K562 (cell line): Measurements from ENCODE around the gene PUS10. TPM values are rescaled to one million over a fixed set of nuclear protein-coding genes. Genes with fewer than 3 reads are reported as not detected.

ENCODE experiments used
- ATAC-seq: fragments of 200-7000 bp; cut with Tn5 transposase; 3 replicates; pipeline ENCODE4 v1.9.1; 2020; ENCODE audit warnings: moderate library complexity
- BruUV-seq: library from RNA; stranded (reverse); fragments of 400-500 nt; replicated peaks from 2 replicates; lab custom pipeline; 2021; lab: Mats Ljungman, UMichigan
- CTCF ChIA-PET: fragments of 300-600 bp; formaldehyde crosslinking; extraction: SDS; loops from one replicate; lab custom pipeline; 2021; ENCODE audit warnings: low intra/inter-chr PET ratio; lab: Yijun Ruan, JAX
- POLR2A ChIA-PET: fragments of 300-600, 350-650 bp; sonication (Branson Sonifier 250); formaldehyde crosslinking; extraction: SDS; loops from one replicate; lab custom pipeline; 2021; ENCODE audit warnings: antibody characterized with exemption, inconsistent platforms; lab: Yijun Ruan, JAX
- DNase-seq, 4 experiments: peaks; one replicate each; pipeline versions ENCODE4 v3.0.0 to v3.0.0-alpha.2; 2011 to 2018; ENCODE audit warnings: low spot score in 3 of 4, mixed read lengths in 3 of 4; ENCODE audit errors: extremely low read depth in 1 of 4
- FAIRE-seq: peaks from 2 replicates; lab custom pipeline; 2011; peaks lifted over from hg19 to GRCh38; lab: Jason Lieb, UNC
- H2AFZ ChIP-seq: 2 replicates; pipeline ENCODE4 v1.6.0; 2011; ENCODE audit warnings: low read depth, low read length, control low read depth, inconsistent platforms
- H3K27ac ChIP-seq: fragments of 200-600 bp; 3 replicates; pipeline ENCODE4 v1.8.0; 2011; ENCODE audit warnings: low read depth, mild to moderate bottlenecking, control low read depth, inconsistent platforms, low read length, moderate library complexity, mixed read lengths; ENCODE audit errors: extremely low read depth
- H3K27me3 ChIP-seq, 2 experiments: fragments of 300-600 bp in 1 of 2; 2 replicates in 1 of 2; 3 replicates in 1 of 2; pipeline versions ENCODE4 v1.6.0 to v1.8.0; 2011; ENCODE audit warnings: inconsistent platforms in 2 of 2, low read length in 2 of 2, mild to moderate bottlenecking in 1 of 2, mixed read lengths in 1 of 2, moderate library complexity in 1 of 2; ENCODE audit not compliant: control insufficient read depth in 2 of 2, insufficient read depth in 2 of 2
- H3K36me3 ChIP-seq: fragments of 300-600 bp; 3 replicates; pipeline ENCODE4 v1.8.0; 2011; ENCODE audit warnings: mild to moderate bottlenecking, low read length, inconsistent platforms; ENCODE audit not compliant: control insufficient read depth, insufficient read depth
- H3K4me1 ChIP-seq, 2 experiments: fragments of 200-600 bp in 1 of 2; replicated peaks in 1 of 2; 2 replicates in 1 of 2; 3 replicates in 1 of 2; pipeline versions ENCODE4 v1.5.1 to v1.8.0; 2011; ENCODE audit warnings: inconsistent platforms in 2 of 2, low read length in 2 of 2, mild to moderate bottlenecking in 1 of 2, mixed read lengths in 1 of 2, moderate library complexity in 1 of 2; ENCODE audit not compliant: control insufficient read depth in 2 of 2, insufficient read depth in 2 of 2
- H3K4me2 ChIP-seq: 2 replicates; pipeline ENCODE4 v1.6.1; 2011; ENCODE audit warnings: low read length, control low read depth, inconsistent platforms, mixed read lengths; ENCODE audit not compliant: insufficient read depth
- H3K4me3 ChIP-seq: fragments of 200-600 bp; sonication (generic), shearing (Covaris generic); 2 replicates; pipeline ENCODE4 v1.5.1; 2016; ENCODE audit warnings: control low read depth, inconsistent platforms
- H3K79me2 ChIP-seq: fragments of 200-600 bp; 3 replicates; pipeline ENCODE4 v1.8.0; 2011; ENCODE audit warnings: low read length, inconsistent platforms; ENCODE audit not compliant: control insufficient read depth, insufficient read depth
- H3K9ac ChIP-seq, 2 experiments: 2 replicates each; pipeline versions ENCODE4 v1.6.0 to v1.6.1; 2011; ENCODE audit warnings: low read depth in 2 of 2, low read length in 2 of 2, control low read depth in 1 of 2, inconsistent platforms in 1 of 2, mild to moderate bottlenecking in 1 of 2, mixed read lengths in 1 of 2; ENCODE audit not compliant: insufficient read depth in 1 of 2
- H3K9me1 ChIP-seq: one replicate; pipeline ENCODE4 v1.6.0; 2011; ENCODE audit warnings: inconsistent platforms, mild to moderate bottlenecking, low read length, moderate library complexity; ENCODE audit not compliant: control insufficient read depth, insufficient read depth
- H3K9me3 ChIP-seq: replicated peaks from 2 replicates; pipeline ENCODE4 v1.5.1; 2011; ENCODE audit warnings: low read depth, low read length, inconsistent platforms; ENCODE audit not compliant: control insufficient read depth, insufficient read depth
- H4K20me1 ChIP-seq: replicated peaks from 2 replicates; pipeline ENCODE4 v1.6.1; 2011; ENCODE audit warnings: low read length, inconsistent platforms, mixed read lengths; ENCODE audit not compliant: control insufficient read depth, insufficient read depth
- GABPB1 ChIP-seq: sonication (generic); formaldehyde crosslinking; IDR thresholded peaks from 2 replicates; pipeline ENCODE4 v1.8.0; 2022; ENCODE audit warnings: mild to moderate bottlenecking, missing genetic modification reagents
- KDM4B ChIP-seq, 2 experiments: fragments of 450-650 bp in 1 of 2; sonication (generic) in 1 of 2; IDR thresholded peaks; 2 replicates each; pipeline ENCODE4 v1.6.1; 2016 to 2017; ENCODE audit warnings: borderline replicate concordance in 2 of 2, antibody characterized with exemption in 1 of 2, low read depth in 1 of 2, mild to moderate bottlenecking in 1 of 2
- PHB2 ChIP-seq: fragments of 450-650 bp; IDR thresholded peaks from 2 replicates; pipeline ENCODE4 v1.6.1; 2017; ENCODE audit warnings: low read depth
- RAD51 ChIP-seq: fragments of 450-650 bp; IDR thresholded peaks from 2 replicates; pipeline ENCODE4 v1.7.1; 2016; ENCODE audit warnings: low read depth, mild to moderate bottlenecking, borderline replicate concordance
- RFX5 ChIP-seq: IDR thresholded peaks from 2 replicates; pipeline ENCODE4 v1.6.1; 2011; ENCODE audit warnings: low read depth, mild to moderate bottlenecking, improper control_type of control experiment, low read length
- TCF7 ChIP-seq: sonication (generic); IDR thresholded peaks from 2 replicates; pipeline ENCODE4 v1.6.1; 2016; ENCODE audit warnings: antibody characterized with exemption, borderline replicate concordance
- ZNF561 ChIP-seq: fragments of 450-650 bp; formaldehyde crosslinking; conservative IDR thresholded peaks from 2 replicates; pipeline ENCODE4 v1.4.0; 2020; ENCODE audit warnings: mild to moderate bottlenecking, moderate library complexity
- ZNF668 ChIP-seq: fragments of 250-450 bp; sonication (Bioruptor Pico); IDR thresholded peaks from 2 replicates; pipeline ENCODE4 v1.8.0; 2022; ENCODE audit warnings: mild to moderate bottlenecking, inconsistent platforms
- WGBS: fragments of 100-300 bp; shearing (Covaris generic); methylation state at CpG from one replicate; pipeline ENCODE4 v1.1.6; 2016; ENCODE audit warnings: low coverage, mixed read lengths; ENCODE audit not compliant: insufficient coverage; ENCODE audit errors: missing lambda C conversion rate; 5-methylcytosine and 5-hydroxymethylcytosine counted together
- in situ Hi-C: fragments of 300-500 bp; cut with MboI; formaldehyde crosslinking; loops from 4 replicates; pipeline ENCODE4 v1.15.0; 2018; ENCODE audit warnings: inconsistent platforms, mixed read lengths
- intact Hi-C: fragments of 100-400 bp; cut with micrococcal nuclease; formaldehyde crosslinking; loops from 2 replicates; pipeline ENCODE4 v1.14.2; 2022
- polyA plus RNA-seq, 8 experiments: library from polyadenylated mRNA; depleted of rRNA in 4 of 8; stranded (reverse) in 5 of 8; unstranded in 3 of 8; fragments of >200 nt; fragmentation: Nextera tagmentation in 2 of 8; fragmentation: Illumina TruSeq in 1 of 8; extraction: Ambion mirVana in 2 of 8; extraction: Trizol in 1 of 8; gene quantifications; 2 replicates each; pipeline versions ENCODE4 v1.2.1 to v1.2.3, GENCODE V29; 2011 to 2014; ENCODE audit warnings: inconsistent platforms in 1 of 8, missing spikeins in 1 of 8
- total RNA-seq, 7 experiments: library from RNA; depleted of rRNA in 6 of 7; stranded (reverse); fragments of >200 nt in 6 of 7; fragmentation: Illumina TruSeq in 2 of 7; extraction: Trizol in 2 of 7; gene quantifications; 2 replicates each; pipeline versions ENCODE4 v1.2.1 to v1.2.3, GENCODE V29; 2011 to 2021; ENCODE audit warnings: low replicate concordance in 1 of 7
- TF ChIP-seq, protein P1 (sequence below), 3 experiments: fragments of 200-800 bp in 1 of 3; fragments of 250-450 bp in 1 of 3; fragments of 450-650 bp in 1 of 3; sonication (Bioruptor Pico) in 1 of 3; sonication (Bioruptor generic) in 1 of 3; formaldehyde crosslinking in 1 of 3; IDR thresholded peaks; 2 replicates each; pipeline versions ENCODE4 v1.6.1 to v1.8.0; 2016 to 2022; ENCODE audit warnings: mild to moderate bottlenecking in 2 of 3, missing genetic modification characterization in 2 of 3, missing compliant biosample characterization in 1 of 3, moderate library complexity in 1 of 3
- TF ChIP-seq, protein P2 (sequence below): IDR thresholded peaks from 2 replicates; pipeline ENCODE4 v1.6.1; 2011; ENCODE audit not compliant: insufficient read length; ENCODE audit errors: extremely low read depth

PUS10 gene
- total and polyA plus RNA-seq, 9 of the 15 experiments (the other 6 are each of a cell fraction or from before 2014, with no cell fraction given): 5.0 to 10.7 (median 7.6) TPM

DNA sequence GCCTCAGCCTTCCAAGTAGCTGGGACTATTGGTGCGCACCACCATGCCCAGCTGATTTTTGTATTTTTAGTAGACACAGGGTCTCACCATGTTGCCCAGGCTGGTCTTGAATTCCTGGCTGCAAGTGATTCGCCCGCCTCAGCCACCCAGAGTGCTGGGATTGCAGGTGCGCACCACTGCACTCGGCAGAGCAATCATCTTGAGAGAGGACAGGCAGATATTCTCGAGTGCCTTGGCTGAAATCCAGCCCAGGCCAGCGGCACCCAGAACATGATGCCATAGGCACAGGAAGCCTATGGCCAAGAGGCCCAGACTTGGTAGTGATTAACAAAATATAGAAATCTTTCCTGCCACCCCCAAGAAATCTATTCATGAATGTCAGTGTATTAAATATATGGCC is 58.6 kb downstream of the PUS10 start:
- intact Hi-C loops: no loop called here
- DNase-seq: no peak
- ChIA-PET CTCF (no interaction called here), POLR2A (no interaction called here)
- no peaks in the 10 kb centered on the region for H4K20me1 ChIP-seq
- H3K4me1 ChIP-seq: no peaks in the 10 kb centered on the region; a peak in 1 of 5 replicates
- WGBS: 80% methylated on average over 7 of the region's 7 CpGs
- no peaks in the 10 kb centered on the region for H3K27me3 ChIP-seq
- no peaks in the 10 kb centered on the region for H3K79me2 ChIP-seq
- in situ Hi-C loops: no loop called here
- H3K27ac ChIP-seq: no peak overlapping the region
- TF ChIP-seq ZNF561: no peak
- TF ChIP-seq KDM4B (IDR thresholded peaks at IDR 0.05; ENCODE audit: borderline replicate concordance in 2 of 2, low read depth in 1 of 2): no peak
- TF ChIP-seq, protein P1, sequence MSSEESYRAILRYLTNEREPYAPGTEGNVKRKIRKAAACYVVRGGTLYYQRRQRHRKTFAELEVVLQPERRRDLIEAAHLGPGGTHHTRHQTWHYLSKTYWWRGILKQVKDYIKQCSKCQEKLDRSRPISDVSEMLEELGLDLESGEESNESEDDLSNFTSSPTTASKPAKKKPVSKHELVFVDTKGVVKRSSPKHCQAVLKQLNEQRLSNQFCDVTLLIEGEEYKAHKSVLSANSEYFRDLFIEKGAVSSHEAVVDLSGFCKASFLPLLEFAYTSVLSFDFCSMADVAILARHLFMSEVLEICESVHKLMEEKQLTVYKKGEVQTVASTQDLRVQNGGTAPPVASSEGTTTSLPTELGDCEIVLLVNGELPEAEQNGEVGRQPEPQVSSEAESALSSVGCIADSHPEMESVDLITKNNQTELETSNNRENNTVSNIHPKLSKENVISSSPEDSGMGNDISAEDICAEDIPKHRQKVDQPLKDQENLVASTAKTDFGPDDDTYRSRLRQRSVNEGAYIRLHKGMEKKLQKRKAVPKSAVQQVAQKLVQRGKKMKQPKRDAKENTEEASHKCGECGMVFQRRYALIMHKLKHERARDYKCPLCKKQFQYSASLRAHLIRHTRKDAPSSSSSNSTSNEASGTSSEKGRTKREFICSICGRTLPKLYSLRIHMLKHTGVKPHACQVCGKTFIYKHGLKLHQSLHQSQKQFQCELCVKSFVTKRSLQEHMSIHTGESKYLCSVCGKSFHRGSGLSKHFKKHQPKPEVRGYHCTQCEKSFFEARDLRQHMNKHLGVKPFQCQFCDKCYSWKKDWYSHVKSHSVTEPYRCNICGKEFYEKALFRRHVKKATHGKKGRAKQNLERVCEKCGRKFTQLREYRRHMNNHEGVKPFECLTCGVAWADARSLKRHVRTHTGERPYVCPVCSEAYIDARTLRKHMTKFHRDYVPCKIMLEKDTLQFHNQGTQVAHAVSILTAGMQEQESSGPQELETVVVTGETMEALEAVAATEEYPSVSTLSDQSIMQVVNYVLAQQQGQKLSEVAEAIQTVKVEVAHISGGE (CRISPR knock-in tag; IDR thresholded peaks at IDR 0.05): no peak
- TF ChIP-seq, protein P2, sequence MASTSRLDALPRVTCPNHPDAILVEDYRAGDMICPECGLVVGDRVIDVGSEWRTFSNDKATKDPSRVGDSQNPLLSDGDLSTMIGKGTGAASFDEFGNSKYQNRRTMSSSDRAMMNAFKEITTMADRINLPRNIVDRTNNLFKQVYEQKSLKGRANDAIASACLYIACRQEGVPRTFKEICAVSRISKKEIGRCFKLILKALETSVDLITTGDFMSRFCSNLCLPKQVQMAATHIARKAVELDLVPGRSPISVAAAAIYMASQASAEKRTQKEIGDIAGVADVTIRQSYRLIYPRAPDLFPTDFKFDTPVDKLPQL: no peak
- no peak for TF ChIP-seq ZNF668 (CRISPR knock-in tag)
- TF ChIP-seq PHB2: no peak
- TF ChIP-seq TCF7: no peak
- TF ChIP-seq RFX5: no peak
- no peak for TF ChIP-seq RAD51
- TF ChIP-seq GABPB1 (CRISPR knock-in tag): no peak
- TF ChIP-seq, all 486 proteins: peak for 0
- Histone ChIP-seq H3K4me3 (no peak overlapping the region), H3K9ac (no peak overlapping the region), H3K4me2 (no peak overlapping the region), H2AFZ (no peak overlapping the region), H3K9me1 (no peaks in the 10 kb centered on the region), H3K36me3 (no peaks in the 10 kb centered on the region), H3K9me3 (no peaks in the 10 kb centered on the region)
- BruUV-seq: no TSS peak
- no peak for FAIRE-seq
- ATAC-seq: no peak
